Measurements from ENCODE around the gene FAM20A.

DNA sequence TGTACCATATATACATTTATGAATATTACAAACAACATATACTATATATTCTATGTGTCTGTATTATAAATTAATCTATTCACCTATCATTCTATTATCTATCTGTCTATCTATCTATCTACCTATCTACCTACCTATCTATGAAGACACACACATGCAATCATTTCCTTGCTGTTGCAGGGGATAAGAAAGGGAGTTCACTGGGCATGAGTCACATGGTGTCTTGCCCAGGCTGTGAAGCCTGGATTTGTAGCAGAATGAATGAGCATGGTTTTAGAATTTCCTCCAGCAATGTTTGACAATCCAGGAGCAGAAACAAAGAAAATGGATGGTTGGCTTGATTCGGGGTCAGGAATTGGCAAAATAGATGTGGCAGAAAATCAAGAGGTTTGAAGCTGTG lies 23.2 kb upstream of the FAM20A start:
- TF ChIP-seq POLR2A (IDR thresholded peaks at IDR 0.05) (no peak), POLR2AphosphoS5 (IDR thresholded peaks at IDR 0.05) (no peak)
- TF ChIP-seq, protein P1, sequence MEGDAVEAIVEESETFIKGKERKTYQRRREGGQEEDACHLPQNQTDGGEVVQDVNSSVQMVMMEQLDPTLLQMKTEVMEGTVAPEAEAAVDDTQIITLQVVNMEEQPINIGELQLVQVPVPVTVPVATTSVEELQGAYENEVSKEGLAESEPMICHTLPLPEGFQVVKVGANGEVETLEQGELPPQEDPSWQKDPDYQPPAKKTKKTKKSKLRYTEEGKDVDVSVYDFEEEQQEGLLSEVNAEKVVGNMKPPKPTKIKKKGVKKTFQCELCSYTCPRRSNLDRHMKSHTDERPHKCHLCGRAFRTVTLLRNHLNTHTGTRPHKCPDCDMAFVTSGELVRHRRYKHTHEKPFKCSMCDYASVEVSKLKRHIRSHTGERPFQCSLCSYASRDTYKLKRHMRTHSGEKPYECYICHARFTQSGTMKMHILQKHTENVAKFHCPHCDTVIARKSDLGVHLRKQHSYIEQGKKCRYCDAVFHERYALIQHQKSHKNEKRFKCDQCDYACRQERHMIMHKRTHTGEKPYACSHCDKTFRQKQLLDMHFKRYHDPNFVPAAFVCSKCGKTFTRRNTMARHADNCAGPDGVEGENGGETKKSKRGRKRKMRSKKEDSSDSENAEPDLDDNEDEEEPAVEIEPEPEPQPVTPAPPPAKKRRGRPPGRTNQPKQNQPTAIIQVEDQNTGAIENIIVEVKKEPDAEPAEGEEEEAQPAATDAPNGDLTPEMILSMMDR (IDR thresholded peaks at IDR 0.05): no peak
